Measurements from ENCODE around the gene GIMAP8. TPM values are rescaled to one million over a fixed set of nuclear protein-coding genes. Genes with fewer than 3 reads are reported as not detected.
"Not testable (repeated sequence)": the region's sequence is repeated elsewhere in the genome, so short reads cannot be mapped to it uniquely, and the experiment has no call there.

Gene GIMAP8
- total RNA-seq, 2 donors from 2014 or later: not detected

GRCh38 chr7:150516956-150517745 lies 66.7 kb downstream of the GIMAP8 start:
- no peak overlapping the region for H3K9ac ChIP-seq (ENCODE audit: extremely low read depth, low read length, poor library complexity, severe bottlenecking)

GRCh38 chr7:150519310-150519709 lies 68.9 kb downstream of the GIMAP8 start:
- 86 to 98% methylated on average over 2 of the region's 2 CpGs for WGBS, 2 experiments (ENCODE audit: insufficient coverage in 1 of 2, insufficient read length in 1 of 2)
- no peak overlapping the region for H3K27ac Mint-ChIP-seq
- Histone ChIP-seq H3K27ac (ENCODE audit: low read depth, low read length) (no peak overlapping the region), H3K36me3 (ENCODE audit: control insufficient read depth, insufficient read depth, low read length) (no peaks in the 10 kb centered on the region), H3K4me1 (ENCODE audit: control insufficient read depth, insufficient read depth, low read length) (no peaks in the 10 kb centered on the region), H3K4me3 (ENCODE audit: low read length) (no peak overlapping the region), H3K9ac (ENCODE audit: extremely low read depth, low read length, poor library complexity, severe bottlenecking) (no peak overlapping the region), H3K27me3 (ENCODE audit: control insufficient read depth, insufficient read depth, low read length, poor library complexity, severe bottlenecking) (no peaks in the 10 kb centered on the region), H3K9me3 (ENCODE audit: control insufficient read depth, low read length) (no peaks in the 10 kb centered on the region)
- H3K27me3 Mint-ChIP-seq (ENCODE audit: insufficient read depth): peaks cover 2% of the 10 kb centered on the region
- H3K36me3 Mint-ChIP-seq (ENCODE audit: low read depth): no peaks in the 10 kb centered on the region
- H3K9me3 Mint-ChIP-seq: peaks cover 21% of the 10 kb centered on the region
- TF ChIP-seq CTCF (conservative IDR thresholded peaks at IDR 0.05): no peak
- DNase-seq: no peak
- no peak overlapping the region for H3K4me3 Mint-ChIP-seq
- H3K4me1 Mint-ChIP-seq: no peaks in the 10 kb centered on the region

More at GRCh38 chr7:150516956-150517745, 66.7 kb downstream of the GIMAP8 start:
- WGBS, 2 experiments (ENCODE audit: insufficient coverage in 1 of 2, insufficient read length in 1 of 2): 100% methylated on average over 1 of the region's 1 CpG; no CpG with 5 or more reads in 1 of the 2 experiments
- Mint-ChIP-seq H3K36me3 (ENCODE audit: low read depth) (no peaks in the 10 kb centered on the region), H3K4me3 (no peak overlapping the region), H3K27me3 (ENCODE audit: insufficient read depth) (peaks cover 4% of the 10 kb centered on the region), H3K9me3 (peaks cover 4% of the 10 kb centered on the region), H3K4me1 (no peaks in the 10 kb centered on the region), H3K27ac (no peak overlapping the region)
- Histone ChIP-seq H3K4me1 (ENCODE audit: control insufficient read depth, insufficient read depth, low read length) (no peaks in the 10 kb centered on the region), H3K9me3 (ENCODE audit: control insufficient read depth, low read length) (no peaks in the 10 kb centered on the region), H3K27me3 (ENCODE audit: control insufficient read depth, insufficient read depth, low read length, poor library complexity, severe bottlenecking) (no peaks in the 10 kb centered on the region), H3K27ac (ENCODE audit: low read depth, low read length) (no peak overlapping the region), H3K36me3 (ENCODE audit: control insufficient read depth, insufficient read depth, low read length) (no peaks in the 10 kb centered on the region), H3K4me3 (ENCODE audit: low read length) (no peak overlapping the region)
- no peak for TF ChIP-seq CTCF (conservative IDR thresholded peaks at IDR 0.05)
- no peak for DNase-seq

GRCh38 chr7:150520145-150520544 lies 69.7 kb downstream of the GIMAP8 start:
- 86 to 89% methylated on average over 8 of the region's 8 CpGs for WGBS, 2 experiments (ENCODE audit: insufficient coverage in 1 of 2, insufficient read length in 1 of 2)
- H3K27me3 Mint-ChIP-seq (ENCODE audit: insufficient read depth): no peaks in the 10 kb centered on the region
- no peak for TF ChIP-seq CTCF (conservative IDR thresholded peaks at IDR 0.05)
- H3K4me1 ChIP-seq (ENCODE audit: control insufficient read depth, insufficient read depth, low read length): no peaks in the 10 kb centered on the region
- peaks cover 25% of the 10 kb centered on the region for H3K9me3 Mint-ChIP-seq
- no peak overlapping the region for H3K9ac ChIP-seq (ENCODE audit: extremely low read depth, low read length, poor library complexity, severe bottlenecking)
- no peaks in the 10 kb centered on the region for H3K36me3 Mint-ChIP-seq (ENCODE audit: low read depth)
- H3K9me3 ChIP-seq (ENCODE audit: control insufficient read depth, low read length): no peaks in the 10 kb centered on the region
- no peak overlapping the region for H3K27ac Mint-ChIP-seq
- H3K27me3 ChIP-seq (ENCODE audit: control insufficient read depth, insufficient read depth, low read length, poor library complexity, severe bottlenecking): no peaks in the 10 kb centered on the region
- DNase-seq: no peak
- no peaks in the 10 kb centered on the region for H3K36me3 ChIP-seq (ENCODE audit: control insufficient read depth, insufficient read depth, low read length)
- H3K4me3 Mint-ChIP-seq: no peak overlapping the region
- no peak overlapping the region for H3K27ac ChIP-seq (ENCODE audit: low read depth, low read length)
- no peaks in the 10 kb centered on the region for H3K4me1 Mint-ChIP-seq
- no peak overlapping the region for H3K4me3 ChIP-seq (ENCODE audit: low read length)

- H3K9me3 ChIP-seq (ENCODE audit: control insufficient read depth, low read length); H3K36me3 ChIP-seq (ENCODE audit: control insufficient read depth, insufficient read depth, low read length); H3K9ac ChIP-seq (ENCODE audit: extremely low read depth, low read length, poor library complexity, severe bottlenecking); H3K27me3 ChIP-seq (ENCODE audit: control insufficient read depth, insufficient read depth, low read length, poor library complexity, severe bottlenecking); H3K4me1 Mint-ChIP-seq; H3K36me3 Mint-ChIP-seq (ENCODE audit: low read depth); H3K4me3 ChIP-seq (ENCODE audit: low read length); H3K27ac Mint-ChIP-seq; H3K4me3 Mint-ChIP-seq; DNase-seq; H3K27ac ChIP-seq (ENCODE audit: low read depth, low read length); H3K4me1 ChIP-seq (ENCODE audit: control insufficient read depth, insufficient read depth, low read length); H3K27me3 Mint-ChIP-seq (ENCODE audit: insufficient read depth): not testable (repeated sequence)
- WGBS, 2 experiments (ENCODE audit: insufficient coverage in 1 of 2, insufficient read length in 1 of 2): 31 to 36% methylated on average over 2 to 6 of the region's 6 CpGs
- H3K9me3 Mint-ChIP-seq: peaks cover 27% of the 10 kb centered on the region
These were observed 72.5 kb downstream of the GIMAP8 start for GRCh38 chr7:150522931-150523330.
